Measurements from ENCODE around the gene ZNF860. TPM values are rescaled to one million over a fixed set of nuclear protein-coding genes. Genes with fewer than 3 reads are reported as not detected.

Gene ZNF860
- total RNA-seq, 3 donors from 2014 or later = 0.63 to 1.0 (median 0.70) TPM

- intact Hi-C loops (cut with DNase I, micrococcal nuclease) = no loop called here
- no peak overlapping the region for H3K4me3 ChIP-seq
- no peak for TF ChIP-seq CTCF (IDR thresholded peaks at IDR 0.05)
- ATAC-seq (peak; percentile 77), DNase-seq (no peak)
- H3K4me1 ChIP-seq (ENCODE audit: low read depth) = no peaks in the 10 kb centered on the region
- no peaks in the 10 kb centered on the region for H3K36me3 ChIP-seq (ENCODE audit: low read depth)
- no peaks in the 10 kb centered on the region for H3K9me3 ChIP-seq
These were observed 33.9 kb upstream of the ZNF860 start for GRCh38 chr3:31947671-31948091.

GRCh38 chr3:31948280-31948679 lies 33.3 kb upstream of the ZNF860 start:
- TF ChIP-seq CTCF (IDR thresholded peaks at IDR 0.05) = no peak
- no peaks in the 10 kb centered on the region for H3K4me1 ChIP-seq (ENCODE audit: low read depth)
- intact Hi-C loops (cut with DNase I, micrococcal nuclease) = no loop called here
- no peak overlapping the region for H3K4me3 ChIP-seq
- no peak for DNase-seq
- H3K36me3 ChIP-seq (ENCODE audit: low read depth) = no peaks in the 10 kb centered on the region
- peak; percentile 50 for ATAC-seq
- no peaks in the 10 kb centered on the region for H3K9me3 ChIP-seq

GRCh38 chr3:31952205-31952604 lies 29.3 kb upstream of the ZNF860 start:
- peaks cover 9% of the 10 kb centered on the region for H3K9me3 ChIP-seq
- peak in 1 of 3 donors; percentile 64 for DNase-seq
- H3K4me1 ChIP-seq (ENCODE audit: low read depth) = no peaks in the 10 kb centered on the region
- no peak overlapping the region for H3K4me3 ChIP-seq
- TF ChIP-seq CTCF (IDR thresholded peaks at IDR 0.05) = no peak
- ATAC-seq = peak; percentile 60
- H3K36me3 ChIP-seq (ENCODE audit: low read depth) = no peaks in the 10 kb centered on the region
- intact Hi-C loops (cut with DNase I, micrococcal nuclease) = no loop called here

- ATAC-seq (peak; percentile 34), DNase-seq (no peak)
- H3K4me1 ChIP-seq (ENCODE audit: low read depth) = no peaks in the 10 kb centered on the region
These were observed 28.5 kb upstream of the ZNF860 start for GRCh38 chr3:31953091-31953490.

GRCh38 chr3:31953636-31954035 lies 27.9 kb upstream of the ZNF860 start:
- Histone ChIP-seq H3K36me3 (ENCODE audit: low read depth) (no peaks in the 10 kb centered on the region), H3K4me1 (ENCODE audit: low read depth) (no peaks in the 10 kb centered on the region), H3K4me3 (no peak overlapping the region), H3K9me3 (peaks cover 9% of the 10 kb centered on the region)
- intact Hi-C loops (cut with DNase I, micrococcal nuclease) = no loop called here
- ATAC-seq = no peak
- TF ChIP-seq CTCF (IDR thresholded peaks at IDR 0.05) = no peak
- no peak for DNase-seq

More at GRCh38 chr3:31953091-31953490, 28.5 kb upstream of the ZNF860 start:
- no peak for TF ChIP-seq CTCF (IDR thresholded peaks at IDR 0.05)
- intact Hi-C loops (cut with DNase I, micrococcal nuclease) = no loop called here
- Histone ChIP-seq H3K4me3 (no peak overlapping the region), H3K36me3 (ENCODE audit: low read depth) (no peaks in the 10 kb centered on the region), H3K9me3 (peaks cover 9% of the 10 kb centered on the region)

GRCh38 chr3:31955581-31955980 lies 26.0 kb upstream of the ZNF860 start:
- DNase-seq (no peak), ATAC-seq (no peak)
- no peak for TF ChIP-seq CTCF (IDR thresholded peaks at IDR 0.05)
- no peaks in the 10 kb centered on the region for H3K4me1 ChIP-seq (ENCODE audit: low read depth)
- no peaks in the 10 kb centered on the region for H3K36me3 ChIP-seq (ENCODE audit: low read depth)
- H3K9me3 ChIP-seq = peaks cover 9% of the 10 kb centered on the region
- intact Hi-C loops (cut with DNase I, micrococcal nuclease) = no loop called here
- no peak overlapping the region for H3K4me3 ChIP-seq
